ENCODE results near the gene MIF4GD.

Gene MIF4GD

DNA sequence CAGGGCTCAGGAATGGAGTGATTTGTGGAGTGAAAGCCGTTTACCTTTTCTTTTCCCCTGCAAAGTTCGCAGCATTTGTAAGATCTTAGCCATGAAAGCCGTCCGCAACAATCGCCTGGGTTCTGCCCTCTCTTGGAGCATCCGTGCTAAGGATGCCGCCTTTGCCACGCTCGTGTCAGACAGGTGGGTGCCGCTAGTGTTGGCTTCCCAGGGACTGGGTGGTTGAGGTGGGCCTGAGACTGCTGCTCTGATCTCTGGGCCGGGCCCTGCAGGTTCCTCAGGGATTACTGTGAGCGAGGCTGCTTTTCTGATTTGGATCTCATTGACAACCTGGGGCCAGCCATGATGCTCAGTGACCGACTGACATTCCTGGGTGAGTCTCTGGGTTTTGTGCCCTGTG, 38.2 kb downstream of the MIF4GD start:
- no peak for DNase-seq (ENCODE audit: low spot score)

- no peak for DNase-seq (ENCODE audit: low spot score)
These were observed 39.1 kb downstream of the MIF4GD start for GRCh38 chr17:75231741-75232464.

- DNase-seq (ENCODE audit: low spot score): no peak
These were observed 40.0 kb downstream of the MIF4GD start for GRCh38 chr17:75231071-75231470.

DNA sequence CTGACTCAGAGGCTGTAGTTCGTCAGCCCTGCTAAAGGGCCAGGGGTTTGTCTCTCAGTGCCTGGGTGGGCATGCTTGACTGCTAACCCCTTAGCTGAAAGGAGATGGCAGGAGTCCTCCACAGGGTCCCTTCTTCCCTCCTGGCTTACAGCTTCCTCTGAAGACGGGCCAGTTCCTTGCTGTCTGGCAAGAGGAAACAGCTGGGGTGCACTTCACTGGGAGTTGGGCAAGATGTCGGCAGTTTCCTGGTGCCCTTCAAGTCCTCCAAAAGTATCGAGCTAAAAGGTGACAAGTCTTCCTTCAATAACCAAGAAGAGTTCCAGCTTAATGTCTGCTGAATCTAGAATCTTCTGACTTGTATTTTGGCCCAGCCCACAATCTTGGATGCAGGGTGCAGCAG, 42.2 kb downstream of the MIF4GD start:
- no peak for DNase-seq (ENCODE audit: low spot score)

DNA sequence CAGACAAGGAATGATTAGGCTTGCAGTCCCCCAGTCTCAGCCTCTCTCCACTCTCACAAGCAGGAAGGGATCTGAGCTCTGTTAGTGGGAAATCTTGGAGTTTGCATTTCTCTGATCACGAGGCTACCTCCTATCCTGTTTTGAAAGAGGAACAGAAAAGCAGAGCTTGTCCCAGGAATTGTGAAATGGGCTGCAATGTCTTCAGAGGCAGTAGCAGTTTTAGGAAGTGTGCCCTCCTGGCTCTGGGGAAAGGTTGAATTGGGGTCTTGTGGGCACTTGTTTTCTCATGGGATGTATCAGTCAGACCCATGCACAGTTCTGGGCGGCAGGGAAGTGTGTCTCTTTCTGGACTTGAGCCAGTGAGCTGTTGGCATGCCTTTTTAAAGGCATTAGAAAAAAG, 42.7 kb downstream of the MIF4GD start:
- no peak for DNase-seq (ENCODE audit: low spot score)

DNA sequence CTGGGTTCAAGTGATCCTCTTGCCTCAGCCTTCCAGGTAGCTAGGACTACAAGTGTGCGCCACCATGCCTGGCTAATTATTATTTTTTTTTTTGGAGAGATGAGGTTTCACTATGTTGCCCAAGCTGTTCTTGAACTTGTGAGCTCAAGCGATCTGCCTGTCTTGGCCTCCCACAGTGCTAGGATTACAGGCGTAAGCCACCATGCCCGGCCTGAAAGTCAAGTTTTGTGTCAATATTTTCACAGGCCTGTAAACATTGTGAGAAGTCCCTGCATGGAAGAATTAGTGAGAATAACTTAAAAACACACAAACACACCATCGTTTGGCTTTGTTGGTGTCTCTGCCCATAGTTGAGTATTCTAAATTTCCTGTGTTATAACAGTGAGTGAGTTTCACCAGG, 43.3 kb downstream of the MIF4GD start:
- DNase-seq (ENCODE audit: low spot score): no peak

DNA sequence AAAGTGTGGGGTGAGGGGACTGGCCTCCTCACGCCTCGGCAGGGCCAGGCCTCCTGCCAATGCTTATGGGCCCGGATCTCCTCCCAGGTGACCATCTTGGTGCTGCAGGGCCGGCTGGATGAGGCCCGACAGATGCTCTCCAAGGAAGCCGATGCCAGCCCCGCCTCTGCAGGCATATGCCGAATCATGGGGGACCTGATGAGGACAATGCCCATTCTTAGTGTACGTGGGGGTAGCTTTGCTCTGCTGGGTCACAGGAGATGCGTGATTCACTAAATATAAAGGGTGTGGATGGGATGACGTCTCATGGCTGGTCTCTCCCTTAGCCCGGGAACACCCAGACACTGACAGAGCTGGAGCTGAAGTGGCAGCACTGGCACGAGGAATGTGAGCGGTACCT, 46.0 kb downstream of the MIF4GD start:
- DNase-seq (ENCODE audit: low spot score): no peak

GRCh38 chr17:75219815-75220214, 51.2 kb downstream of the MIF4GD start:
- no peak for DNase-seq (ENCODE audit: low spot score)

DNA sequence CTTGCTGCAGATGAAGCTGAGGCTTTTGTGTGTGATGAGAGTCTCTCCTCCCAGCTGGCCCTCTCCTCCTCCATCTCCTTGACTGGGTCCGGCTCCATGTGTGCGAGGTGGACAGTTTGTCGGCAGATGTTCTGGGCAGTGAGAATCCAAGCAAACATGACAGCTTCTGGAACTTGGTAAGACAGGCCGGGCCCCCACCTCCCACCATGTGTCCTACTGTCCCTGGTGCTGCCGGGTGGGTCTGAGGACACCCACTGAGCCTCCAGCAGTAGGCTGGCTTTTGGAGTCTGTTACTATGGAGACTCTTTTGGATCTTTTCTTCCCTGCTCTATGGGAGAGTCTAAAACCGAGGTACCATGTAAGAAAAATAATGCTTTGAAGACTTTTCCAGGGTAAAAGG, 52.9 kb downstream of the MIF4GD start:
- DNase-seq (ENCODE audit: low spot score): no peak
